Hematopoietic multipotent progenitor cell treated with erythropoietin and hydrocortisone succinate and interleukin-3 and kit ligand, for 15 days (in vitro differentiated cells): ENCODE data around the gene ERI2.
"Not testable (repeated sequence)": the region's sequence is repeated elsewhere in the genome, so short reads cannot be mapped to it uniquely, and the experiment has no call there.

Source experiments
- DNase-seq: peaks from one replicate; pipeline ENCODE4 v3.0.0-alpha.2; 2015; ENCODE audit warnings: low spot score

ERI2 gene

DNA sequence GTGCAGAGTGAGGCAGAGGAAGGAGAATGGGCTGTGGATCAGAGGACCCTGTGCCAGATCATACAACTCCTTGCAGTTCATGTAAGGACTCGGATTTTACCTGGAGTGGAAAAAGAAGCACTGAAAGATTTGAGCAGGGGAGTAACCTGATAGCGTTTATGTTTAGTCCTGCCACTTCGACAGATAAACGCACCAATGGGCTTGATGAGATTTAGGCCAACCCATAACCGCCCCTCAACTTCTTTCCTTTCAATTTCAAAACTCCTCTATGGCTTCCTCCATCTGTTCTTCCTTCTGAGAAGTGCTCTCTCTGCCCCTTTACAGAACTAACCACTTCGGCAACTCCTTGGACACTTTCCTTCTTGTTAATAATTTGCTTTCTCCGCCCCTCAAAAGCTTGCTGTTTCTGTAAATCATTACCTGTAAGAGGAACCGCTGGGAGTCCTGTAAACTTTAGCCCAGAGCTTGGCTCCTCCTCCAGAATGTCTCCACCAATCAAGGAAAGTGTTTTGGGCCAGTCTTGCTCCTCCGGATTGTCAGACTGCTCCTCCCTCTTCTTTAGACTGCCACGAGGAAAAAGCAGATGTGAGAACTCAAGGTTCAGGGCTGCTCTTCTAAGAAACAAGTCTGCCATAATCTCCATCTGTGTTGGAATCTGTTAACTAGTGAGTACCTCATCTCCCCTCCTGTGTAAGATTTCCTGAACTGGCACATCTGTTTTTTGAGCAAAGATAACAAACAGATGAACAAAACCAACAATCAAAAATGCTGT lies 42.6 kb downstream of the ERI2 start, which contains the start of gene ACSM3:
Gene ACSM3 (plus strand): TSS at position 554 of the 772 bp plus-strand sequence. CDS start 6,021 bp downstream, outside the sequence.
- DNase-seq: peak; percentile 57

DNA sequence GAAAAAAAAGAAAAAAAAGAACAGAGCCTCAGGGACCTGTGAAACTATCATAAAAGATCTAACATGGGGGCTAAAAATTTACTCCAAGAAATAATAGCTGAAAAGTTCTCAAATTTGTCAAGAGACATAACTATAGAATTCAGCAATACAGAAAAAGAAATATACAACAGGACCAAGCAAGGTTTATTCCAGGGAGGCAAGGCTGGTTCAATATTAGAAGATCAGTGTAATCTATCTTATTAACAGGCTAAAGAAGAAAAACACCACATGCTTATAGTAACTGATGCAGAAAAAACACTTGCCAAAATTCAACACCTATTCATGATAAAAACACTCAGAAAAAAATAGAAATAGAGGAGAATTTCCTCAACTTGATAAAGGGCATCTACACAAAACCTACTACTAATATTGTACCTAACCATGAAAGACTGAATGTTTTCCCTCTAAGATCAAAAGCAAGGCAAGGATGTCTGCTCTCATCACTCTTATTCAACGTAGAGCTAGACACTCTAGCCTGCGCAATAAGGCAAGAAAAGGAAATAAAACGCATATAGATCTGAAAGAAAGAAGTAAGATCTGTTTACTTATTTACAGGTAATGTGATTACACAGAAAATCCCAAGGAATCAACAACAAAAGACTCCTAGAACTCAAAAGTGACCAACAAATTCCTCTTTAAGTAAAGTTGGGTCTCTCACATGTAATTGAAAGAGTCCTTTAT lies 43.7 kb downstream of the ERI2 start:
- no peak for DNase-seq

DNA sequence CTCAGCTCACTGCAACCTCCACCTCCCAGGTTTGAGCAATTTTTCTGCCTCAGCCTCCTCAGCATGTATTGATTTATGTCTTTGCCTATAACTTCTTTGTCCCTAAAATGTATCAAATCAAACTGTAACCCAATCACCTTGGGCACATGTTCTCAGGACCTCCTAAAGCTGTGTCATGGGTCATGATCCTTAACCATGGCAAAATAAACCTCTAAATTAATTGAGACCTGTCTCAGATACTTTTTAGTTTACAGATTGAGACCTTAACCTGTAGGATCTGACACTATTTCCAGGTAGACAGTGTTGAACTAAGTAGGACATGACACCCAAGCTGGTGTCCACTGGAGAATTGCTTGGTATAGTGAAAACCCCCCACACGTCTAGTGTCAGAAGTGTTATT lies 45.1 kb downstream of the ERI2 start:
- DNase-seq: no peak

DNA sequence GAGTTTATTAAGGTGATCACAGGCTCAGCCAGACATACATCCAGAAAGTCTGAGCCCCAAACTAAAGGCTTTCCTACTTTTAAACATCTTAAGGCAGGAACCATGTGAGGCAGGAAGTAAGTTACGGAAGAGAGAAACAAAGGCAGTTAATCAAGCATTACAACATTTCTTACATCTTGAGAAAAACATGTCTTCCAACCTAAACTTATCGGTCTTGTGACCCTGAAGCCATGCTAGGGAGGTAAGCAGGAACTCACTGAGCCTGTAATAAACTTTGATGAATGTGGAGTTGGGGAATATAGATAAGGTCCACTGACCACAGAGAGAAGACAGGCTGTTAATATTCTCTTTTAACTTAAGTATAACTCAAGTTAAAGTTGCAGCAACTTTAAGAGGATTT lies 45.9 kb downstream of the ERI2 start:
- no peak for DNase-seq

DNA sequence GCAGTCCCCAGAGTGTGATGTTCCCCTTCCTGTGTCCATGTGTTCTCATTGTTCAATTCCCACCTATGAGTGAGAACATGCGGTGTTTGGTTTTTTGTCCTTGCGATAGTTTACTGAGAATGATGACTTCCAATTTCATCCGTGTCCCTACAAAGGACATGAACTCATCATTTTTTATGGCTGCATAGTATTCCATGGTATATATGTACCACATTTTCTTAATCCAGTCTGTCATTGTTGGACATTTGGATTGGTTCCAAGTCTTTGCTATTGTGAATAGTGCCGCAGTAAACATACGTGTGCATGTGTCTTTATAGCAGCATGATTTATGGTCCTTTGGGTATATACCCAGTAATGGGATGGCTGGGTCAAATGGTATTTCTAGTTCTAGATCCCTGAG lies 50.5 kb downstream of the ERI2 start:
- DNase-seq: not testable (repeated sequence)

DNA sequence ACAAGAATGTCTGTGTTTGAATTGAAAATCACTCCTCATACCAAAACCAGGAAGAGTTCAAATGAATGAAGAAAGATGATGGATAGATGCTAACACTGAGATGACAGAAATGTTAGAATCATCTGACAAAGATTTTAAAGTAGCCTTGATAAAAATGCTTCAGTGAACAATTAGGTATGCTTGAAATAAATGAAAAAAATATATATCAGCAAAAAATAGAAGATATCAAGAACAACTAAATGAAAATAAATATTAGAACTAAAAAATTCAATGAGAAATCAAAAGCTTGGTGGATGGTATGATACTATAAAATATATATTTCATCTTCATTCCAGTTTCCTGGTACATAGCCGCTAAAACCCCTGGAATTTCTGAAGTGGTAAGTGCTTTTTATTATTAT lies 51.0 kb downstream of the ERI2 start:
- no peak for DNase-seq

DNA sequence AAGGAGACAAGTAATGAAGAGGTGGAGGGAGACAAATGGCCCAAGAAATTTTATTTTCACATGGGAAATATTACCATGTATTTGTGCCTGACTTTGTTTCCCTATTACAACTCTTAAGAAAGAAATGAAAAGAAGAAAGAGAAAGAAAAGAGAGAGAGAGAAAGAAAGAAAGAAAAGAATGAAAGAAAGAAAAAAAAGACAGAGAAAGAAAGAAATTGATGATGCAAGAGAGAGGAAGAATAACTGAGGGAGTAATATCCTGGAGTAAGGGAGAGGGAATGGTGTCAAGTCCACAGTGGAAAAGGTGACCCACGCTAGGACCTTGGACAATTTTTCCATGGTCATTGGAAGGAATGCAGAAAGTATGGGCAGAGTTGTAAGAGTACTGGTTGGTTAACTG lies 52.5 kb downstream of the ERI2 start:
- DNase-seq: no peak

DNA sequence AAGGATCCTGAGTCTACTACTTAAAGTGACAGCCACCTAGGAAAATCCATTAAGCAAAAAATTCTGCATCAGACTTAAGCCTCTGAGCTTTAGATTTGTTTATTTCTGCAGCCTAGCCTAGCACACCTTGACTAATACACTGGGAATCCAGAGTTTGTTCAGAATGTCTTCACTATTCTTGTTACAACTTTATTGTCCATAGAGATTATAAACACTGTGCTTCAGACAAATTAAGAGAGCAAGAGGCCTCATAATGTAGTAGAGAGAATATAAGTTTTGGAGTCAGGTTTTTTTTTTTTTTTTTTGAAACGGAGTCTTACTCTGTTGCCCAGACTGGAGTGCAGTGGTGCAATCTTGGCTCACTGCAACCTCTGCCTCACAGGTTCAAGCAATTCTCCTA lies 55.7 kb downstream of the ERI2 start:
- no peak for DNase-seq

DNA sequence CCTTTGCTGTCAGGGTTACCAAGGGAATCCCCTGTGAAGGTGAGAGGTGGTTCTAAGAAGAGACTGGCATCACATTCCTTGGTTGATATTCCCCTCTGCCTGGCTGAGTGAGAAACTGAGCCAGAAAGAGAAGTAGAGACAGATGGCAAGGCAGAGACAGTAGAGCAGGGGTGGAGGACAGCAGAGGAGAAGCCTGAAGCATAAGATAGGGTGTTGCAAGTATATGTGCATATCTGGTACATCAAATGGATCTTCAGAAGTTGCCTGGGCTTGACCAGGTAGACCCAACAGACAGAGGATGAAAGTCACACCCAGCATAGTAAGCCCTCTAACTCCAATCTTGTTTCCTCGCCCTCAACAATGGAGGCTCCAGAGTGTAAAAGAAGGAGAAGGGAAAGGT lies 56.8 kb downstream of the ERI2 start:
- DNase-seq: no peak

DNA sequence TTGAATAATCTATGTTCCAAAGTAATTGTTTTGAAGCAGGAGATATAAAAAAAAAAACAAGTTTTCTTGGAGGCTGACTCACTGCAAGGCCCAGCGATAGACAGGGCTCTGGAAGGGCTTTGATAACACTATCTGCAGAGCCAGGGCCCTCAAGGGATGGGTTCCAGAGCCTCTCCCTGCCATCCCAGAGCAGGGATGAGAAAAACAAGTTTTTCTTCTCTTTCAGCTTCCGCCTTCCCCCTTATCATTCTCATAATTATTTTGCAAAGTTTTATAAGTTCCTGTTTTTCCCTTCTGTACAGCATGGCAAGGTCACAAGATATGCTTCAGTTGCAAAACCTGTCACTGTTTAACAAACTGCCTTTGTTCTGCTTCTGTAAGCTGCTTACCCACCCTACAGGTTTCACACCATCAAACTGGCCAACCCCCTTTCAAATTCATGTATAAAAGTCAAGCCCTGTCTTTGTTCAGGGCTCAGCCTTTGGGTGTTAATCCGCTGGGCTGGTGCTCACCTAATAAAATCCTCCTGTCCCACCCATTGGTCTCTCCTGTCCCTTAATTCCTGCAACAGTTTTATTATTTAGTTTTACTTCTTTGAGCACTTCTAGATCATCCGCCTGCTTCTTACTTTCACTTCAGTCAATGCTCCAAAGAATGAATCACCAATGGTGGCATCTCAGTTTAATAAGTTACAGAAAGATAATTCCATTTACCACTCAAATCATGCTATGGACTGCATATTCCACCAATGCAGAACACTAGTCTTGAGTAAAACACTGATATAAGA lies 59.0 kb downstream of the ERI2 start:
- peak; percentile 68 for DNase-seq

DNA sequence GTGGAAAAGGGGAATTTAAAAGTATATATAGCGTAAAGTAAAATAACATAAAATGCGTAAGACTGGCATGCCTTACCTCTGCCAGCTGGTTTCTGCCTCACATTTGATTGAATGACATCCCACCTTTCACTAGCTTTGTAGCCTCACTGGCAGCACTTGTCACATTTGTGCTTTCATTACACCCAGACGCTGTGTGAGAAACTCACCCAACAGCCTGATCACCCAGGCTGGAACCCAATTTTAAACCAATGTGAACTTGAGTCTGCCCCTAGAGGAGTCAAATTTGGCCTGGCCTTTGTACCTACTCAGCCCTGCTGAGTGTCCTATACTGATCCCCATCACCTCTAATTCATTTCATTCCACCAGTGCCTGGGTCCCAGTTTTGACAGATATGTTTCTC lies 59.8 kb downstream of the ERI2 start:
- DNase-seq: no peak
